ENCODE results near the gene PCBD1. TPM values are rescaled to one million over a fixed set of nuclear protein-coding genes. Genes with fewer than 3 reads are reported as not detected.

PCBD1 gene
- polyA plus RNA-seq, 12 donors = 61.0 to 80.0 (median 75.8) TPM; not detected in 1

GRCh38 chr10:70837660-70838059, 50.7 kb downstream of the PCBD1 start:
- DNase-seq = no peak

GRCh38 chr10:70836319-70836718, 52.0 kb downstream of the PCBD1 start:
- DNase-seq = no peak

DNA sequence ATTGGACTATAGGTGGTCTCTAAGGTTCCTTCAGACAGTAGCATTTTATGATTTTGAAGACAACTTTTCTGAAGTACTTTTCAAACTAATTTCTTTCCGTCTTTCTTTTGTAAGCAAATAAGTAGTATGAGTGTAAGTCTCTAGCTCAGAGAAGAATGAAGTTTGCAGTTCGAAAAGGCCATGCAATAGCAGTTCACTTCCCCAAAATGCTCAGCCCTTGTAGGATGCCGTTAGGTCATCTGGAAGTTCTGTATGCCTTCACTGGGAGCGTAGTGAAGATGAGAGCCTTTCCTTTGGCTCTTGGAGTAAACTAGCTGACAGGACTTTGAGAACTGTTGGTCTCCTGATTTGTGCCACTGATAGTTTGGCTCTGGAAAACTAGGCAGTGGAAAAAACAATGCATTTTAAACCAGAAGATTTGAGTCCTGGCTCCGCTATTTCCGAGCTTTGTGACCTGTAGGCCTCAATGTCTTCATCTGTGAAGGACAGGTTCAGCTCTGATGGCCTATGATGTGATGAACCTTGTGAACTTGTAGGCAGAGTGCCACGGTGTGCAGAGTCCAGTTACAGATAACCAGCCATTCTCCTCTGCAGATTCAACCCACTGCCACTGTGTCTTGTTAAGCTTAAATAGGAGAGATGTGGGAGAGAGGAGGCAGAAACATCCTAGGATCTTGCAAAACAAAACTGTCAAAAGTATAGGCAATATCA, 53.8 kb downstream of the PCBD1 start:
- no peak for DNase-seq

DNA sequence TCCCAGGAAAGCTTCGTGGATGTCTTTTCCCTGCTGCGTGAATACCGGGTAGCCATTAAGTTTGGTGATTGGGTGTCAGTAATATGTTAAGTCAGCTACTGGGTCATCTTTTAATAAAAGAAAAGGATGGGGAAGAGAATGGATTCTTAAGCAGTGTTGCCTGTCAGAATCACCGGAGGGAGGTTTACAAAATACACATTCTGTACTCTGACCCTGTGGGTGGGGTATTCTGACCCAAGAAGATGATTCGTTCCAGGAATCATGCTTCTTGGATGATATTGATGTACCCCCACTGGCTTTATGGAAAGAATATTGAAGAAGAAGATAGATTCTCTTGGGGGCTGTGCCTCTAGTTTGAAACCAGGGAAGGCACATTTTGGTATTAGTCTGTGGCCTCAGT, 54.3 kb downstream of the PCBD1 start:
- no peak for DNase-seq

- DNase-seq = no peak
Measured at GRCh38 chr10:70833601-70834000, 54.8 kb downstream of the PCBD1 start.

Other genes with a start within 250 kb of the PCBD1 start
- gene ADAMTS14, start 216.1 kb downstream of the PCBD1 start, polyA plus RNA-seq (ENCODE audit: insufficient read length in 12 of 12) = 10 to 100 TPM in 11 of 12 donors, not detected in 1; 12.7 to 28.2 (median 16.0) TPM
- gene TBATA, start 103.2 kb downstream of the PCBD1 start, polyA plus RNA-seq (ENCODE audit: insufficient read length in 12 of 12) = under 1 TPM in 2 of 12 donors, not detected in 10; 0.40 to 0.44 TPM
- 10 to 100 TPM in 11 of 12 donors, not detected in 1; 22.8 to 33.0 (median 25.1) TPM for gene SGPL1, start 72.6 kb downstream of the PCBD1 start, polyA plus RNA-seq (ENCODE audit: insufficient read length in 12 of 12)